ENCODE measurements around the gene NANS. TPM values are rescaled to one million over a fixed set of nuclear protein-coding genes. Genes with fewer than 3 reads are reported as not detected.
"Not testable (repeated sequence)": the region's sequence is repeated elsewhere in the genome, so short reads cannot be mapped to it uniquely, and the experiment has no call there.

NANS gene
- 133 and 141 TPM in 2 replicates for total RNA-seq

- DNase-seq (ENCODE audit: low read depth, low spot score), result peak; percentile 94
Observed at GRCh38 chr9:98056269-98057137, at the start of gene NANS. TSS of gene NANS (plus strand) at chr9:98056732. CDS start at chr9:98056809, 77 bp downstream.

- DNase-seq (ENCODE audit: low read depth, low spot score), result no peak
Observed at GRCh38 chr9:98007251-98007928, 49.1 kb upstream of the NANS start.

- DNase-seq (ENCODE audit: low read depth, low spot score), result no peak
Observed at GRCh38 chr9:98008764-98009163, 47.8 kb upstream of the NANS start.

- no peak for DNase-seq (ENCODE audit: low read depth, low spot score)
Observed at GRCh38 chr9:98009437-98009836, 47.1 kb upstream of the NANS start.

GRCh38 chr9:98009936-98010335, 46.6 kb upstream of the NANS start:
- peak; percentile 91 for DNase-seq (ENCODE audit: low read depth, low spot score)

- peak; percentile 60 for DNase-seq (ENCODE audit: low read depth, low spot score)
Observed at GRCh38 chr9:98010445-98010844, 46.1 kb upstream of the NANS start.

- no peak for DNase-seq (ENCODE audit: low read depth, low spot score)
Observed at GRCh38 chr9:98011122-98011521, 45.4 kb upstream of the NANS start.

GRCh38 chr9:98016137-98016680, 40.3 kb upstream of the NANS start:
- DNase-seq (ENCODE audit: low read depth, low spot score), result no peak

- no peak for DNase-seq (ENCODE audit: low read depth, low spot score)
Observed at GRCh38 chr9:98017306-98017705, 39.2 kb upstream of the NANS start.

- no peak for DNase-seq (ENCODE audit: low read depth, low spot score)
Observed at GRCh38 chr9:98018347-98018746, 38.2 kb upstream of the NANS start.

GRCh38 chr9:98019098-98019497, 37.4 kb upstream of the NANS start:
- no peak for DNase-seq (ENCODE audit: low read depth, low spot score)

- not testable (repeated sequence) for DNase-seq (ENCODE audit: low read depth, low spot score)
Observed at GRCh38 chr9:98019869-98020268, 36.7 kb upstream of the NANS start.

GRCh38 chr9:98020476-98021145, 35.9 kb upstream of the NANS start:
- no peak for DNase-seq (ENCODE audit: low read depth, low spot score)

- DNase-seq (ENCODE audit: low read depth, low spot score), result no peak
Observed at GRCh38 chr9:98021306-98022040, 35.1 kb upstream of the NANS start.

- DNase-seq (ENCODE audit: low read depth, low spot score), result peak; percentile 26
Observed at GRCh38 chr9:98022447-98022846, 34.1 kb upstream of the NANS start.

GRCh38 chr9:98024702-98025101, 31.8 kb upstream of the NANS start:
- DNase-seq (ENCODE audit: low read depth, low spot score), result no peak

- DNase-seq (ENCODE audit: low read depth, low spot score), result no peak
Observed at GRCh38 chr9:98031169-98031568, 25.4 kb upstream of the NANS start.

GRCh38 chr9:98031935-98032334, 24.6 kb upstream of the NANS start:
- no peak for DNase-seq (ENCODE audit: low read depth, low spot score)

- no peak for DNase-seq (ENCODE audit: low read depth, low spot score)
Observed at GRCh38 chr9:98034593-98035546, 21.7 kb upstream of the NANS start.

GRCh38 chr9:98037357-98037756, 19.2 kb upstream of the NANS start:
- DNase-seq (ENCODE audit: low read depth, low spot score), result no peak

All from pulmonary artery endothelial cell (primary cell).